Type B pancreatic cell (in vitro differentiated cells): ENCODE data around the gene EIF2S2. TPM values are rescaled to one million over a fixed set of nuclear protein-coding genes. Genes with fewer than 3 reads are reported as not detected.

Source experiments
- DNase-seq: peaks from one replicate; pipeline ENCODE4 v3.0.0; 2021; ENCODE audit warnings: mixed read lengths; ENCODE audit not compliant: unreplicated experiment; ENCODE audit errors: extremely low spot score
- H3K27ac Mint-ChIP-seq: 2 replicates; pipeline ENCODE4 v1.8.0; 2021; ENCODE audit warnings: mild to moderate bottlenecking, mixed read lengths
- H3K27me3 Mint-ChIP-seq: 2 replicates; pipeline ENCODE4 v1.8.0; 2021; ENCODE audit warnings: mixed read lengths
- H3K36me3 Mint-ChIP-seq: 2 replicates; pipeline ENCODE4 v1.8.0; 2021; ENCODE audit warnings: mixed read lengths
- H3K4me1 Mint-ChIP-seq: one replicate; pipeline ENCODE4 v1.8.0; 2021; ENCODE audit warnings: mixed read lengths; ENCODE audit not compliant: unreplicated experiment
- H3K4me3 Mint-ChIP-seq: 2 replicates; pipeline ENCODE4 v1.8.0; 2021; ENCODE audit warnings: mild to moderate bottlenecking, mixed read lengths
- H3K9me3 Mint-ChIP-seq: 2 replicates; pipeline ENCODE4 v1.8.0; 2021; ENCODE audit warnings: mixed read lengths
- CTCF ChIP-seq: fragments of 200-600 bp; sonication (generic); conservative IDR thresholded peaks from 2 replicates; pipeline ENCODE4 v1.5.0; 2021; ENCODE audit warnings: antibody characterized with exemption, mild to moderate bottlenecking
- total RNA-seq: library from RNA; stranded (reverse); gene quantifications from 2 replicates; pipeline ENCODE4 v1.2.1, GENCODE V29; 2021; ENCODE audit warnings: low replicate concordance

Gene EIF2S2
- total RNA-seq, 1 donor from 2014 or later: 87.8 TPM

GRCh38 chr20:34110745-34111641 lies 1.1 kb downstream of the EIF2S2 start:
- DNase-seq: no peak
- Mint-ChIP-seq H3K9me3 (peaks cover 3% of the 10 kb centered on the region), H3K36me3 (peaks cover 24% of the 10 kb centered on the region), H3K4me1 (peaks cover 45% of the 10 kb centered on the region), H3K27me3 (peaks cover 3% of the 10 kb centered on the region), H3K27ac (peak overlapping the region; percentile 99), H3K4me3 (peak overlapping the region; percentile 97)
- TF ChIP-seq CTCF: no peak

- no peak for DNase-seq
- Mint-ChIP-seq H3K27ac (peak overlapping the region; percentile 99), H3K4me1 (peaks cover 48% of the 10 kb centered on the region), H3K9me3 (peaks cover 3% of the 10 kb centered on the region), H3K4me3 (peak overlapping the region; percentile 97), H3K27me3 (peaks cover 3% of the 10 kb centered on the region), H3K36me3 (peaks cover 30% of the 10 kb centered on the region)
- no peak for TF ChIP-seq CTCF
Measured at GRCh38 chr20:34110025-34110744, 1.9 kb downstream of the EIF2S2 start.

- Mint-ChIP-seq H3K36me3 (peaks cover 37% of the 10 kb centered on the region), H3K27me3 (peaks cover 3% of the 10 kb centered on the region), H3K9me3 (peaks cover 3% of the 10 kb centered on the region), H3K4me1 (peaks cover 48% of the 10 kb centered on the region), H3K27ac (peak overlapping the region; percentile 4), H3K4me3 (peak overlapping the region; percentile 59)
- DNase-seq: no peak
- no peak for TF ChIP-seq CTCF
Measured at GRCh38 chr20:34109442-34109841, 2.6 kb downstream of the EIF2S2 start.

GRCh38 chr20:34108616-34109174 lies 3.3 kb downstream of the EIF2S2 start:
- H3K36me3 Mint-ChIP-seq: peaks cover 44% of the 10 kb centered on the region
- peak overlapping the region; percentile 60 for H3K27ac Mint-ChIP-seq

More at GRCh38 chr20:34108616-34109174, 3.3 kb downstream of the EIF2S2 start:
- peaks cover 48% of the 10 kb centered on the region for H3K4me1 Mint-ChIP-seq
- peaks cover 3% of the 10 kb centered on the region for H3K27me3 Mint-ChIP-seq
- peak overlapping the region; percentile 48 for H3K4me3 Mint-ChIP-seq
- DNase-seq: no peak
- TF ChIP-seq CTCF: no peak
- H3K9me3 Mint-ChIP-seq: peaks cover 3% of the 10 kb centered on the region
